HT-29 (cell line): ENCODE data around the gene DCST1. TPM values are rescaled to one million over a fixed set of nuclear protein-coding genes. Genes with fewer than 3 reads are reported as not detected.

ENCODE experiments used
- DNase-seq: peaks from one replicate; pipeline ENCODE4 v3.0.0-alpha.2; 2015; ENCODE audit warnings: low spot score
- total RNA-seq: library from RNA; depleted of rRNA; stranded (reverse); fragments of >200 nt; shearing (Covaris generic); gene quantifications from 2 replicates; pipeline ENCODE4 v1.2.3, GENCODE V29; 2014

DCST1 gene
- total RNA-seq, 1 experiment from 2014 or later = 0.05 TPM

DNA sequence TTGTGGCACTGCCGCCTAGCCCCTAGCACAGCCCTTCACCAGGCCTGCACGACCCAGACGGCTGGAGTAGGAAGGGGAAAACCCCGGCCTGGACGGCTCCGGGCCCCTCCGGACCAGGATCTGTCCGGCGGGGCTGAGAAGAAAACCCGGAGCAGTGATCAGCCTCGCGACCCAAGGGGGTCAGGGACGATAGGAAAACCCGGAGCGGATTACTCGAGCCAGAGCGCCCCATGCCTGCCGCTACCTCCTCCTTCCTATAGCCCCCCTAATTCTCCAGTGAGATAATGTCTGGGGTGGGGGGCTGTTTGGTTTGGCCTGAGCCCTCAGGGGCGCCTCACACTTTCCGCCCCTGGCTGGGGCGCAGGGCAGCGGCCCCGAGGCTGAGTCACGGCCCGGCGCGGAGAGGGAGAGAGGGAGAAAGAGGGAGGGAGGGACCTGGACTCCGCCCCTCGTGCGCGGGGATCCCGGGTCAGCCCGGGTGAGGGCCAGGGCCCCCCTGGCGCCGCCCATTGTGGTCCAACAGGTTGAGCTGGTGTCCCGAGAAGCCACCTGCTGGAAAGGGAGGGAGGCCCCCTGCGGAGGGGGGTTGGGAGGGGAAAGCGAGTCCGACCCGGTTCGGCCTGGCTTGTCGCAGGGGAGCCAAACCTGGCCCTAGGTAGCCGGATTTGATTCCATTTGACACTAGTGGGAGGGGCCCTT, 32.7 kb upstream of the DCST1 start:
- DNase-seq = peak; percentile 95

DNA sequence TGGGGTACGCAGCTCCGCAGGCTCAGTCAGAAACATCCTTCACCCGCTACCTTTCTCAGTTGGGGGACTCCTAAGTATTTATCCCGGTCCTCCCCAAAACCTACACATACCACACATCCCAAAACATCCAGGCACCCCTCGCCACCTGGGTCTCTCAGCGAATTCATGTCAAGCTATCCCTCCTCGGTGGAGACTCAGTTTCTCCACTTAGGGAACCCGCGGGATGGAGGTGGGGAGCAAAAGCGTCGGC, 32.3 kb upstream of the DCST1 start:
- no peak for DNase-seq

- peak; percentile 98 for DNase-seq
Measured at GRCh38 chr1:155001675-155002463, 31.8 kb upstream of the DCST1 start.

- peak; percentile 48 for DNase-seq
Measured at GRCh38 chr1:155002464-155003226, 31.0 kb upstream of the DCST1 start, which contains the start of gene ZBTB7B. TSS of gene ZBTB7B (plus strand) at chr1:155002802. CDS start at chr1:155014661, 11,859 bp downstream.

DNA sequence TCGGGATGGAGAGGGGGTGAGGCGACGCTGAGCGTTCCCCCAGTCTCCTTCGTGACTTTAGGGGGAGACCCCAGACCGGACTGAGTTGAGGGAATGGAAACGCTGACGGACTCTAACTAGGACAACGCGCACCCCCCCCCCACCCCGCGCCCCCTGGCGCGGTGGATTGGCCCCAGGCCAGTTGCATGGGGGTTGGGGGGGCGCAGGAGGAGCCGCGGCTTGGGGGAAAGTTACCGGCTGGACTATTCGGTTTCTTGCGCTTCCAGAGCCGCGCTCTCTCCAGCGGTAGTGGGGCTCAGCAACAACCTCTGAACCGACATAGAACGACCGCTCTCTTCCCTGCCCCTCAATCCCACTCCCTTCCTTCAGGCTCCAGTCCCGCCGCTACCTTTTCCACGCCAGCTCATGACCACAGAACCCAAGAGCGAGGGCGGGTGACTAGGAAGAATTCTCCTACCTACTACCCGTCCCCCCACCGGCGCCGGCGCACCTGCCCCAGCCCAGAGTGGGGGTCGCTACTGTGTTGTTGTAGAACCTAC, 30.3 kb upstream of the DCST1 start:
- peak; percentile 48 for DNase-seq

DNA sequence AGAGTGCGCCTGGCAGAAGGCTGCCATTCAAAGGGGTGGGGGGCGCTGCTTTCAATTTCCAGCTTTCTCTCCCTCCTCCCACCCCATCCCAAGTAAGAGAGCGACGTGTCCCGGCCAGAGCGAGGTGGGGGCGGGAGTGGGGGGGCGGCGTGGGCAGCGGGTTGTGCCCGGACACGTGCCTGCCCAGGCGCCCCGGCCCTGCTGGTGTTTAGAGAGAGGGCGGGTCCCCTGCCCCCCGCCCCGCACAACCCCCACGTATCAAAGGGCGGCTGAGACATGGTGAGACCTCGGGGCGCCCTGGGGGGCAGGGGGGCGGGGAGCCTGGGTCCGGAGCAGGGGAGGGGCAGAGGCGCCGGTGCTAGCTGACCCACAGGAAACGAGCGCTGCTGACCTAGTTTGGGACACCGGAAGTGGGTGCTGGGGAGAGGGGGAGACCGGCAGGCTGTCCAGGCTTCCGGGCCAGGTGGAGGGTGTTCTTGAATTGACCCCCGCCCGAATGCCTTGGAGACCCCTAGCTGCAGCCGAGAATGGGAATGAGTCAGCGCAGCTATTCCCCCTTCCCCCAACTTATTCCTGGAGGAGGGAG, 29.8 kb upstream of the DCST1 start:
- DNase-seq = peak; percentile 42

- DNase-seq = peak; percentile 36
Measured at GRCh38 chr1:155004352-155005075, 29.1 kb upstream of the DCST1 start.

- DNase-seq = no peak
Measured at GRCh38 chr1:155005076-155006011, 28.3 kb upstream of the DCST1 start.

GRCh38 chr1:155006601-155007101, 27.0 kb upstream of the DCST1 start:
- no peak for DNase-seq

- no peak for DNase-seq
Measured at GRCh38 chr1:155007251-155007828, 26.3 kb upstream of the DCST1 start.

- no peak for DNase-seq
Measured at GRCh38 chr1:155008015-155008941, 25.3 kb upstream of the DCST1 start.

GRCh38 chr1:155009221-155009711, 24.4 kb upstream of the DCST1 start:
- no peak for DNase-seq

DNA sequence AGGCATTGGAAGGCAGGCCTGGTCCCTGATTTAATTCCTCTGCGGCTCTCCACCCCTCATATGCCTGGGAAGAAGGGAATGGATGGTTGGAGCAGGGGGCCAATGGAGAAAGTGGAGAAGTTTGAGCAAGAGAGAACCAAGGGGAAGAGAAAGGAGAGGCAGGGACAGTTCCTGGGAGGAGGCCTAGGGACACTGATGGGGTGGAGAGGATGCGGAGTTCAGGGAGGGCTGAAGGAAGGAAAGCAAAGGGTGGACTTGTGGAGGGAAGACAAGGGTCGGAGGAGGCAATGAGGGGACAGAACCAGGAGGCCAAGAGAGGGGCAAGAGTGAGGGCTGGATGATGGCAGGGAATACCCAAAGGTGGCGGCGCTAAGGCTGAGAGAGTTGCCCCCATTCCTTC, 23.9 kb upstream of the DCST1 start:
- DNase-seq = no peak

GRCh38 chr1:155010211-155010918, 23.3 kb upstream of the DCST1 start:
- no peak for DNase-seq

- DNase-seq = no peak
Measured at GRCh38 chr1:155011004-155011416, 22.6 kb upstream of the DCST1 start.

DNA sequence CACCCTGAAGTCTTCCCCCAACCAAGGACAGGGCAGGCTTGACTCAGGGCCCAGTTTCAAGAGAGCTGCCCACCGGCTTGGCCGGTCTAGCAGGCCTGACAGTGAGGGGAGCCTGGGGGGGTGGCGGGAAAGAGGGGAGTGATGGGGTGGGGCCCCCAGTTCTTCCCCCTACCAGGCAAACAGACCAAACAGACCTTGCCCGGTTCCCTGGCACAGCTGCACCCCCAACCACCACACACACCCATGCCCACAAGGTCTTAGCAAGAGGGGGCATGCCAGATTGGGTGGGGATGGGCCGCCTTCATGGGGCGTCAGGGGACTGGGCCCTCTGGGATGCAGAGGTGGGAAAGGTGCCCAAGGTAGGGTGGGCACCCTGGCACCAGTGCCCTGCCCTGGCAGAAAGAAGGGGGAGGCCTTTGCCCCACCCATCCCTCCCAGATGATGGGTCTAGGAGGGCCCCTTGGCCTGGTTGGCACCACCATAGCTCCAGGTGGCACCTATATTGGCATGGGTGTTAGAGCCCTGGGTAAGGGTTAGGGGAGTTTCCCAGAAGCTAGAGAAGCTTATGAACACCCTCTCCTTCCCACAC, 22.1 kb upstream of the DCST1 start:
- DNase-seq = no peak

DNA sequence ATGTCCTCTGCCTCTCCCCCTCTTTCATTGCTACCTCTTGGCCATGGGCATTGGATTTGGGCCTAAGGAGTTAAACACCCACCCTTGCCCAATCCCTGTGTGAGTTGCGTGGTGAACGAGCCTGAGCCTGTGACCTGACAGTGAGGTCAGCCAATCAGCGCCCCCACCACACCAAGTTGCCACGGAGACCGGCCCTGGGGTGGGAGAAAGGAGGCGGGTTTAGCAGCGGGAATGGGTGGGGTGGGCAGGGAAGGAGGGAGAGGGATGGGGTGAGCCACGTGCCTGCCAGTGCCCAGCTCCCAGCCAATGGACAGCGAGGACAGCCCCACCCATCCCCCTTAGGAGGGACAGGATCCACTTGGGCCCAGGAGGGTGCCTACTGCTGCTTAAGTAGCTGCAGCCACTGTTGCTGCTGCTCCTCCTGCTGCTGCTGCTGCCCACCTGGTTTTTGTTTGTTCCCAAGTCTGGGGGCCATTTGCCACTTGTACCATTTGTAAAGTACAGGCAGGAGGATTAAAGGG, 21.5 kb upstream of the DCST1 start:
- peak; percentile 46 for DNase-seq
